HG02852 (cell line): Measurements from ENCODE around the gene WDR7.
A peak's percentile ranks its signal among the peaks of the same experiment; 100 is the strongest.

Experiments used
- ATAC-seq: cut with Tn5 transposase; IDR thresholded peaks from one replicate; pipeline ENCODE4 v1.9.1; 2021; ENCODE audit warnings: mild to moderate bottlenecking, moderate library complexity; ENCODE audit not compliant: unreplicated experiment

The WDR7 gene

GRCh38 chr18:56650944-56651770, at the start of gene WDR7:
Gene WDR7, plus strand, starts transcription at chr18:56651359. Its CDS starts 21,157 bp downstream, at chr18:56672516.
- peak; percentile 95 for ATAC-seq

- no peak for ATAC-seq
These were observed 44.5 kb upstream of the WDR7 start for GRCh38 chr18:56606618-56607017.

DNA sequence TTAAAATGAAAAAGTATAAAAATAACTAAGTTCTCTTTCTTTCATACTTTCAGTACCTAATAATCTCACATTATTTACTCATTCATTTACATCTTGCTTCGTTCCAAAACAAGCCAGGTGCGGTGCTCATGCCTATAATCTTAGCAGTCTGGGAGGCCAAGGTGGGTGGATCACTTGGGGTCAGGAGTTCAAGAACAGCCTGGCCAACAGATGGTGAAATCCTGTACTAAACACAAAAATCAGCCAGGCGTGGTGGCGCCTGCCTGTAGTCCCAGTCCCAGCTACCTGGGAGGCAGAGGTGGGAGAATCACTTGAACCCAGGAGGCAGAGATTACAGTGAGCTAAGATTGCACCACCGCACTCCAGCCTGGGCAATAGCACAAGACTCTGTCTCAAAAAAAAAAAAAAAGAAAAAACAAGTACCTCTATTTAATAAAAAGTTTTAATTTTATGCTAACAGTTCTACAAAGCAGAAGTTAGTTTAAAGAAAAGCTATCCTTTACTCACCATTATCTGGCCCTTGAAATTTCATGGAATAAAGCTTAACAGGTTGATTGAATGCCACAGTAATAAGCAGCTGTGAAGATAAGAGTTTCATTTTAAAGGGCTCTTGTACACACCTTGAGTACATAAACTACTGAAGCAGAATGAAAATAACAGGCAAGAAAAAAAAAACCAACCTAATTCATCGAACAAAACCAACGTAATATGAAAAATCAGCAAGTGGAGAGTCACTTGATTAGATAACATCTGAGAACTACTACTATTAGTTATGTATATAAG, 35.2 kb upstream of the WDR7 start:
- no peak for ATAC-seq

DNA sequence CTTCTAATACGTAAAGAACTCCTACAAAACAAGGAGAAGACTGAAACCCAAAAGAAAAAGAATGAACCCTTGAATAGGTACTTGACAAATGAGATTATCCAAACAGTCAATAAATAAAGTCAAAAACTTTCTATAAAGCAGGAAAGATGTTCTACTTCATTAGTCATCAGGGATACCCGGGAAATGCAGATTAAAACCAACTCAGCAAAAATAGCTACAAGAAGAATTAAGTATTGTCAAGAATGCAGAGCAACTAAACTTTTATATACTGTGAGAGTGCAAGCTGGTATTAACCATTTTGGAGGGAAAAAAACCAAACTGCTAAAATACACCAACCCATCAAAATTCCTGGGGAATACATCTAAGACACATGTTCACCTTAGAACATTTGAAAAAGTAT, 23.2 kb upstream of the WDR7 start:
- no peak for ATAC-seq

DNA sequence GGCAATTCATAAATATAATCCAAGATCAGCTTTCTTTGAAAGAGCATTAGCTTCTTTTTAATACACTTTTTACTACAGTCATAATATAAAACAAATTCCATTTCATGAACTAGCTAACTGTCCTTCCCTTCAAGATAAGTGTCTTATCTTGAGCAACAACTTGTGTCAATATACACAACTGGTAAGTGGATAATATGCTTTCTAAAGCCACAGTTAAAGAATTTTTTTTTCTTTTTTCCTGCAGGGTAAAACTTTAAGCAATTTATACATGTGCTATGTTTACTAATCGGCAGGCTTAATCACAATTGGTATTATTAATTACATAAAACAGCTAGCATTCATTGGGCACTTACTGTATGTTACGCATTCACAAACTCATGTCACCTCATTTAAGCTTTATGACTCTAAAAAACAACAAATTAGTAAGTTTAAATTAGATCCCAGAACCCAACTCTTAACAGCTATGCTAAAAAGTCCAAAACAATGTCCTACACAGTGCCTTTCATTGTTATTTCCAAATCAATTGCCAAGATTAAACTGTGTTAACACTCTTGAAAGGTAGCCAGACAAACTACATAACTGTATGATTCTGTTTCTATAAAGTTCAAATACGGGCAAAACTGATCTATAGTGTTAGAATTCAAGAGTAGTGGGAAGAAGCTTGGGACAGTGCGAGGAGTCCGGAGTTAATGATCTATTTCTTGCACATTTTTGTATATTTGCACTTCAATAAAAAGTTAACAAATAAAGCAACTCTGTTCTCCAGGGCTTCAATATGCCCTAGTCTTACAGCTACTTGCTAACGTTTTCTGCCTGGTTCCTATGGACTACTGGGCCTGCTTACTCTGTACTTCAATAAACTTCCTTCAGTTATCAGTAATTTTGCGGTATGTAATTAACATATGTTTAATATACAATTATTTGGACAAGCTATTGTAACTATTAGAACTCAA, 18.8 kb upstream of the WDR7 start:
- ATAC-seq = no peak

- no peak for ATAC-seq
These were observed 16.2 kb upstream of the WDR7 start for GRCh38 chr18:56635007-56635406.

GRCh38 chr18:56637176-56637575, 14.0 kb upstream of the WDR7 start:
- ATAC-seq = no peak

DNA sequence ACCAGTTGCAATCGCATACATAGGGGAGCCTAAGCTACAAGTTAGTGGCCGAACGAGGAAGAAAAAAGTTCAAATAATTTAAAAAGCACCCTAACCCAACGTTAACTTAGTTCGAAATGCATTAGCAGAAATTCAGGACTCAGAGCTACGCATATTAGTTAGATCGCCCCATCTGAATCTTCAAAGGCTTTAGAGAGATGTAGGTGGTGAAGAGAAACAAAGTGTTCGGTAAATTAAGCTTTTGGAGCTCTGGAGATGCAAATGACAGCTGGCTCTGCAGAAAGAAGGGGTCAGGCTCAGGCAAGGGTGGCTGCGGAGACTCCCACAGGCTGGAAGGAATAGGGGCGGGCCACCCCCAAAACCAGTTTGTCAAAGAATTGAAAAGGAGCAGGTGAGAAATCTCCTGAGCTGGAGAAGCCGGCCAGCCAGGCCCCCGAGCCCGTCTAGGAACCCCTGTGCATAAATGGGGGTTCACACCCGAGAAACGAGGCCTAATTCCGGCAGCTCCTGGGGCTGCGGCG, 13.4 kb upstream of the WDR7 start:
- ATAC-seq = peak; percentile 22

- peak; percentile 96 for ATAC-seq
These were observed 12.7 kb upstream of the WDR7 start, which contains the start of gene TXNL1 for GRCh38 chr18:56638232-56639103. Gene TXNL1, minus strand, starts transcription at chr18:56638592. Its CDS starts 152 bp downstream, at chr18:56638440.

DNA sequence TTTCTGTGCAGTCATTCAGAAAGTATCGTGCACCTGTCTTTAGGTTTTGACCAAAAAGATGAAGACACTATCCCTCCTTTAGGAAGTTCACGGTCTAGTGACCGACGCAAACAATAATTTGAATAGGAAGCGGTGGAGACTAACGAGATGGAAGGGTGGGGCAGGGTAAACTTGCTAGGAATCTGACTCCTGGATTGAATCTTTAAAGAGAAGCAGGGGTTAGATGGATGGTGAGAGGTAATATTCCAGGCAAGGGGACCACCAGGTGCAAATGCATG, 12.1 kb upstream of the WDR7 start:
- ATAC-seq = peak; percentile 13

GRCh38 chr18:56639571-56639970, 11.6 kb upstream of the WDR7 start:
- ATAC-seq = no peak

GRCh38 chr18:56641714-56642337, 9.3 kb upstream of the WDR7 start:
- ATAC-seq = no peak

DNA sequence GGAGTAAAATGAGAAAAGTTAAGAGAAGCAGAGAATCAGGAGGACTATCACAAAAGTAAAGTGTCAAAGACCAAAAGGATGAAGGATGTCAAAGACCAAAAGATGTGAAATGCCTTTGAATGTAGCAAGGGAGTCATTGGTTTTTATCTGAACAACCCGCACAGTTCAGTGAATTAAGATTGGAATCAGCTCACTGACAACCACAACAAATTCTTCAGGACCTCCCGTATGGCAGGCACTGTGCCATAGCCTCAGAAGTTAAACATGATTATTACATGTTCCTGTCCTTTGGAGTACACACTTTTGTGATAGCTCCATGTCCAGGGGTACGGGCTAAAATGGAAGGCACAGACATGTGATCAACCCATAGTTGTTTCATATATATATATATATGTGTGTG, 7.8 kb upstream of the WDR7 start:
- no peak for ATAC-seq

- no peak for ATAC-seq
These were observed 5.6 kb upstream of the WDR7 start for GRCh38 chr18:56645415-56646016.

DNA sequence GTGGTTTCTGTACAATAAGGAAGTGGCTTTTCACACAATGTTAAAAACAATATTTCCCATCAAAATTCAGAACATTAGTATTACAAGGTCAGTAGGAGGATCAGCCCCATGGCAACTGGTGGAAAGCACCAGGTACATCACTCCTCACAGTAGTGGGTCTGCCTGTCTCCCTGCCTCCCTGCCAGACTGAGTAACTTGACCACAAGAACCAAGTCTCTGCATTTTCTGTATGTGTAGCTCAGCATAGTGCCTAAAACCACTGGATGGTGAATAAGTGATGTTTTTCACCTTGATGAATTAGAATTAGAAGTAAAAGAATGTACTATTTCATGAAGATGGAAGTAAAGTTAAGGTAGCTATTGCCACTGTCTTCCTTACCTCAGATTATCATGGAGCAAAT, 4.1 kb upstream of the WDR7 start:
- ATAC-seq = no peak

DNA sequence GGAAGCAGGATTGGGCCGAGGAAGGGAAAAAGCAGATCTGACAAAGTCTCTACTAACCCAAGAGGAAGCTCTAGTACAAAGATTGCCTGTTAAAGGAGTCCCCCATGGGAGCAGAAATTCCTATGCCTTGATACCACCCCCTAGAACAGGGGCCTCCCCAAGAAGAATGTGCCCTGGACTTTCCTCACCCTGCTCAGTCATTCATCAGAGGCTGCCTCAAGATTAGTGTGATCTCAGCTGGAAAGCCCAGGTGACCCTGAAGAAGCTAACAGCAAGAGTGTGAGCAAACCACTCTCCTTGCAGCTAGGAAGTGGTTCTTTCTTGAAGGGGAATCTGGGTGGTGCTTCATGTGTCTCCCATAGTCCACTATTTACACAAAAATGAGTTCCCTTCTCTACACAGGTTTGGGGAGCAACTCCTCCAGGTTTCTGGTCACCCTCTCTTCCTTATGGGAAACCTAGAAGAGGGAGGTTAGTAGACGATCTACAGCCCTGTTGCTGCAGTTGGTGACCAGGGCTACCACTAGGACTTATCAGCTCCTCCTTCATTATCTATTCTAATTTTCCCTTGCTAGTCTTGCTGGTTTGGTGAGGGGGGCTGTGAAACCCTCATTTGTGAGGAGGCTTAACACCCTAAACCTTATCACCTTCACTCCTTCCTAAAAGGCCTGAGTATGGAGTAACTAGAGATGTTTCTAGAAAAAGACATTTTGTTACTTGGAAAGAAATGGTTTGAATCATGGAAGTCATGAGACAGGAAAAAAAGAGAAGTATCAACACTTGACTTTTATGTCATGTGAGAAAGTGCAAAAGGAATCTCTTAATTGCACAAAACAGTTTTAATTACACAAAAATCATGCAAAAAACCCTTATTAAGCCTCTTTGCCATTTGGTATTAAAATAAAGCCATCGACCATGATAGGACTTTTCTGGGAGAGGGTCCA, 2.9 kb upstream of the WDR7 start:
- ATAC-seq = no peak

- ATAC-seq = no peak
These were observed 1.2 kb upstream of the WDR7 start for GRCh38 chr18:56649996-56650395.

DNA sequence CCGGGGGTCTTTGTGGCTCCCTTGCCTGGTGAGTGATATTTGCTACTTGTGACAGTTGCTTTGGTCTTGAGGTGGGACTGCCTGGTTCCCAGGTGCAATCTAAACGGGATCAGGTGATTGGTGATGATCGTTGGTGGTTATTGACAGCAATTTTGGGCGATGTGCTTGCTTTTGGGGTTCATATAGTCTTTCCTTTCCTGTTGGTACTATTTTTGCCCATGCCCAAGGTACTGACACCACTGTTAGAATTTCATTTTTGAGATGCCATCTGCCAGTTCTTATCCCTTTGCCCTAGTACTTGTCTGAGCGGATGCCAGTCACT, 573 bp downstream of the WDR7 start:
- no peak for ATAC-seq
